ENCODE results near the gene CPED1.
A peak's percentile ranks its signal among the peaks of the same experiment; 100 is the strongest.

Gene CPED1

DNA sequence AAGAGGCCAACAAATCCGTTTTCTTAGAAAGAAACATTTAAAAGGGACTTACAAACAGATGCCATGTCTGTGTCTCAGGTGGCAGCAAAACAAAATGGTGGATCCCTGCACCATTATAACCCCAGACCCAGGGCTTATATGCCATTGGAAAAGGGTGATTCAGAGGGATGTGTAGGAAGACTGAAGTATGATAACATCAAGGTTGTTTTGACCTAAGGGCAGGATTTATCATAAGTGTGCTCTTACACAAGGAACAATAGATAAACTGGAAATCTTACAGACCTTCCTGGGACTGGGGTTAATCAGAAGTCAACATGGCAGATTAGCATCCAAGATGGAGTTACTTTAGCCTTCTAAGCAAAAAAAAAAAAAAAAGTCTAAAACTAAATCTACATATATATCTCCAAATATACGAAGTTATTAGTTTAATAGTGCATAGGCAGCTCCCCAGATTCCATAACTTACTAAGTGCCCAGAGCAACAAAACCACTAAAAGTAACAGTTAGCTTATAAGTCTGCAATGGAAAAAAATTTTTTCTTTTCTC lies 306.0 kb downstream of the CPED1 start:
- TF ChIP-seq, protein P1, sequence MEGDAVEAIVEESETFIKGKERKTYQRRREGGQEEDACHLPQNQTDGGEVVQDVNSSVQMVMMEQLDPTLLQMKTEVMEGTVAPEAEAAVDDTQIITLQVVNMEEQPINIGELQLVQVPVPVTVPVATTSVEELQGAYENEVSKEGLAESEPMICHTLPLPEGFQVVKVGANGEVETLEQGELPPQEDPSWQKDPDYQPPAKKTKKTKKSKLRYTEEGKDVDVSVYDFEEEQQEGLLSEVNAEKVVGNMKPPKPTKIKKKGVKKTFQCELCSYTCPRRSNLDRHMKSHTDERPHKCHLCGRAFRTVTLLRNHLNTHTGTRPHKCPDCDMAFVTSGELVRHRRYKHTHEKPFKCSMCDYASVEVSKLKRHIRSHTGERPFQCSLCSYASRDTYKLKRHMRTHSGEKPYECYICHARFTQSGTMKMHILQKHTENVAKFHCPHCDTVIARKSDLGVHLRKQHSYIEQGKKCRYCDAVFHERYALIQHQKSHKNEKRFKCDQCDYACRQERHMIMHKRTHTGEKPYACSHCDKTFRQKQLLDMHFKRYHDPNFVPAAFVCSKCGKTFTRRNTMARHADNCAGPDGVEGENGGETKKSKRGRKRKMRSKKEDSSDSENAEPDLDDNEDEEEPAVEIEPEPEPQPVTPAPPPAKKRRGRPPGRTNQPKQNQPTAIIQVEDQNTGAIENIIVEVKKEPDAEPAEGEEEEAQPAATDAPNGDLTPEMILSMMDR (conservative IDR thresholded peaks at IDR 0.05; ENCODE audit: low read depth, low read length) = no peak
- H3K4me3 ChIP-seq (ENCODE audit: low read depth, low read length) = no peak overlapping the region
- no peak for DNase-seq (ENCODE audit: low read depth)

DNA sequence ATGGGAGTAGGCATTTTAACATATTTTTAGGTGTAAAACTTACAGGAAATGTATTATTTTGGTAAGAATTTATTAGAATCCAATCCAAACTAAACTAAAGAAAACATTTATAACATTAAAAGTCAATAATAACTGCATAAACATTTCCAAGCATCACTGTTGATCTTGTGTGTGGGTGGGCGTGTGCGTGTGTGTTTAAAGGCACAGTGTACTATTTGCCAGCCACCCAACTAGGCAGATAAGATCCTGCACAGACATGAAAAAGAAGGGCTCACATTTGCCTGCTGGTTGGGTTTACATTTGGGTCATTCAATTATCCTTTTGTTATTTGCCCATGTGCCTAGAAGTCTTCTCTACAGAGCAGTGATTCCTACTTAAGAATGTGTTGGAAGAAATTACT lies 309.3 kb downstream of the CPED1 start:
- TF ChIP-seq, protein P1 (conservative IDR thresholded peaks at IDR 0.05; ENCODE audit: low read depth, low read length) = no peak
- H3K4me3 ChIP-seq (ENCODE audit: low read depth, low read length) = no peak overlapping the region
- DNase-seq (ENCODE audit: low read depth) = no peak

DNA sequence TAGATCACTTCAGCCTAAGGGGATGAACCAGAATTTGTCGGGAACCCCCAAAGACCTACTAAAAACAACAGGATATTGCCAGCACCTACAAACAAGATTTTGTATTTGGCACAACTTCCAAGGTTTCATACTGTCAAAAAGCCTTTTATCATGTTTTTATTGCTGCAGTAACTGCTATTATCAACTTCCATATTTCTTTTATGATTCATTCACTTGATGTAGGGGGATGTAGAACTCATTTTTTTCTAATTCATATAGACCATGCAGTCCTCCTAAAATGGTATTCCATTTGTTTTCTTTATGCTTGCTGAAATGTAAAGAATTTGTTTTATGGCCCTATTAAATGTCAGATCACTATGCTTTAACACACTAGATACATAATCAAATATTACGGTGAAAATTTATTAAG lies 310.3 kb downstream of the CPED1 start:
- TF ChIP-seq, protein P1 (conservative IDR thresholded peaks at IDR 0.05; ENCODE audit: low read depth, low read length) = no peak

DNA sequence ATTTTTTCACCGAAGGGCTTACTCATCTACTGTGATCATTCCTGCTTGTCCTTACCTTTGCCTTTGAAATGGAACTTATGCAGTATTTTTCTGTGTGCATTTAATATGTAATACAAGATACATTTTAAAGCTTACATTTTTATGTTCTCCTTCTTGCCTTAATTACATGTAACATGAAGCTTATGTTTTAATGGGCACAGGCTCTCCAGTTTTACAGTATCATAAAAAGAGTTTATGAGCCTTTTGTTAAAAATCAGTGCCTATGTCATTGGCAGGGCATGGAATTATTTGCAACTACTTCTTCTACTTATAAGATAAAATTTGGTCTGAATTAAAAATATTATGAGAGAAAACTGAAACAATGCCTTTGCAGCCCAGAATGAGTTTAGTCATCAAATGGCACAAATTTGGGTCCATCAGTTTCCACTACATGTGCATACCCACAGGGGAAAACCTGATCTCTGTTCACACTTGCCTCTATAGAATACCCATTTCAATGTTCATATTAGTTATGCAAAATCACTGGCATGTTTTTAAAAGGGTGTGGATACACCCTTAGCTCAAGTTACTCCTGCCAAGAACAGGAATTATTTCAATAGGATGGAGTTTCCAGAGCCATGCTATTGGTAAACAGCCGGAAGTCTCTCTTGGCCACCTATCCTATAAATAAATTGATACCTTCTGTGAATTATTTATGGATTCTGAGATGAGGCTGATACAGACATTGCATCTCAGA lies 312.3 kb downstream of the CPED1 start:
- no peak overlapping the region for H3K4me3 ChIP-seq (ENCODE audit: low read depth, low read length)
- no peak for DNase-seq (ENCODE audit: low read depth)
- TF ChIP-seq, protein P1 (conservative IDR thresholded peaks at IDR 0.05; ENCODE audit: low read depth, low read length) = no peak

More for the DNA sequence above, 310.3 kb downstream of the CPED1 start:
- H3K4me3 ChIP-seq (ENCODE audit: low read depth, low read length) = no peak overlapping the region
- no peak for DNase-seq (ENCODE audit: low read depth)

DNA sequence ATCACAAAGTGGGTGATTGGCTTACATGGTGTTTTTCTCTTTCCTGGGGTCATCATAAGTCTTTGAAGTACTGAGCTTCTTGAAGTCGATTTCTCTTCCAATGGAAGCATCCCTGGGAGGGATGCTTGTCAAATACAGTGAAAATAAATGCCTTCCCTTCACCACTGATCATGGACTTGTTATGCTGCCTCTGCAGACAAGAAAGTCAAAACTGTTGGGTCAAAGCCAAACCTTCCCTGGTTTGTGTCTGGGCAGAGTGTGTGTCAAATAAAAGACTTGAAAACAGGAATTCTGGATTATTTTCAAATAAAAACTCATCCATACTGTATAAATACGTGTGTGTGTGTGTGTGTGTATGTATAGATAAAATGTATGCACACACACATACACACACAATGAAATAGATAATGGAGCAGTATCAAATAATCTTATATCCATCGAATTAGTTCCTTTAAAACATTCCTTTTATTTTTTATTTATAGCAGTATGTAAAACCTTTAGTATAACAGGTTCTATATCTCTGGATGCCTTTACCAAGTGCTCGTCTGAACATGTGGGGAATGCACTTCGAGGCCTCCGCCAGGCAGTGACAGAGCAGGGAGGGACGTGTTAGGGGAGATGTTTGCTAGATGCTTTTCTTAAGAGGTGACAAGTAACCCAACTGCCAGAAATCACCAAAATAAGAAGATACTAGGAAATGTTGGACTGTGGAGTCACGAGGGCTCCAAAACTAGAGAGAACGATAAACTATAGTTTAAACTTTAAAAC lies 313.1 kb downstream of the CPED1 start:
- TF ChIP-seq, protein P1 (conservative IDR thresholded peaks at IDR 0.05; ENCODE audit: low read depth, low read length) = no peak
- DNase-seq (ENCODE audit: low read depth) = peak; percentile 53
- H3K4me3 ChIP-seq (ENCODE audit: low read depth, low read length) = no peak overlapping the region

DNA sequence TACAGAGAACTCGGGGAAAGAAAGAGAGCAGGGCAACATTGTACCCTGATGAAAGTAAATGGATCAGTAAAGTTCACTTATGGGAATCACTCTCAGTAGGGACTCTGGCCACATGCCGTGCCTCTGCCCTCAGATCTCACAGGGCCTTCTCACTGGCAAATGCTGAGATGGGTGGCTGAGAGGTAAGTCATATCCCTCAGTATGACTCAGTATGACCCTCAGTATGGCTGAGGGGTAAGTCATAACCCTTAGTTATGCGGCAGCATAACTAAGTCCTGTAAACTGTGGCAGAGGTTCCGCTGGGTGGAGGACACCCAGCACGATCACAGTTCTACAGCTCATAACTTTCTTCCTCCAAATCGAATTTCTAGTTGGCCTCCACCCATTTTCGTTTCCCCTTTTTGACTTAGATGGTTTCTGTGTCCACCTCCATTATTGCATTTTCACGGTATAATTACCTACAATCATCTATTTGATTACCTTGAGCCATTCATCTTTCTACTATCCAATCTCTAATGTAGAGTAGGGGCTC lies 313.8 kb downstream of the CPED1 start:
- DNase-seq (ENCODE audit: low read depth) = peak; percentile 75
- TF ChIP-seq, protein P1 (conservative IDR thresholded peaks at IDR 0.05; ENCODE audit: low read depth, low read length) = no peak
- no peak overlapping the region for H3K4me3 ChIP-seq (ENCODE audit: low read depth, low read length)
